IPS-NIHi7 (cell line): ENCODE measurements around the gene NDUFB3.
"Not testable (repeated sequence)": the region's sequence is repeated elsewhere in the genome, so short reads cannot be mapped to it uniquely, and the experiment has no call there.

ENCODE experiments used
- DNase-seq: peaks from one replicate; pipeline ENCODE4 v3.0.0; 2012; ENCODE audit warnings: mixed read lengths; ENCODE audit errors: extremely low spot score

NDUFB3 gene

GRCh38 chr2:201093573-201093972 is 21.8 kb downstream of the NDUFB3 start:
- no peak for DNase-seq

- DNase-seq = no peak
Observed at GRCh38 chr2:201100497-201100896, 28.7 kb downstream of the NDUFB3 start.

- no peak for DNase-seq
Observed at GRCh38 chr2:201105759-201106158, 34.0 kb downstream of the NDUFB3 start.

- DNase-seq = no peak
Observed at GRCh38 chr2:201107624-201108023, 35.8 kb downstream of the NDUFB3 start.

GRCh38 chr2:201108341-201108740 is 36.5 kb downstream of the NDUFB3 start:
- no peak for DNase-seq

- DNase-seq = no peak
Observed at GRCh38 chr2:201109186-201109585, 37.4 kb downstream of the NDUFB3 start.

GRCh38 chr2:201110615-201111014 is 38.8 kb downstream of the NDUFB3 start:
- DNase-seq = no peak

- DNase-seq = no peak
Observed at GRCh38 chr2:201111096-201111495, 39.3 kb downstream of the NDUFB3 start.

GRCh38 chr2:201114350-201114749 is 42.5 kb downstream of the NDUFB3 start:
- DNase-seq = no peak

- DNase-seq = no peak
Observed at GRCh38 chr2:201114846-201115245, 43.0 kb downstream of the NDUFB3 start.

- peak; percentile 64 for DNase-seq
Observed at GRCh38 chr2:201116115-201116958, 44.5 kb downstream of the NDUFB3 start, which contains the start of gene CFLAR. TSS of gene CFLAR (plus strand) at chr2:201116164. CDS start at chr2:201129866, 13,702 bp downstream.

GRCh38 chr2:201116959-201117734 is 45.3 kb downstream of the NDUFB3 start:
- no peak for DNase-seq

- DNase-seq = not testable (repeated sequence)
Observed at GRCh38 chr2:201117735-201118094, 45.9 kb downstream of the NDUFB3 start.

GRCh38 chr2:201118121-201118960 is 46.5 kb downstream of the NDUFB3 start:
- DNase-seq = peak; percentile 51

- DNase-seq = no peak
Observed at GRCh38 chr2:201118961-201119854, 47.4 kb downstream of the NDUFB3 start.

- DNase-seq = no peak
Observed at GRCh38 chr2:201122276-201122675, 50.5 kb downstream of the NDUFB3 start.

- DNase-seq = no peak
Observed at GRCh38 chr2:201126308-201127151, 54.7 kb downstream of the NDUFB3 start.

GRCh38 chr2:201127152-201127511 is 55.3 kb downstream of the NDUFB3 start:
- DNase-seq = no peak

GRCh38 chr2:201127570-201127969 is 55.8 kb downstream of the NDUFB3 start:
- no peak for DNase-seq

- no peak for DNase-seq
Observed at GRCh38 chr2:201128033-201128432, 56.2 kb downstream of the NDUFB3 start.
